ENCODE measurements around the gene ZBTB16. TPM values are rescaled to one million over a fixed set of nuclear protein-coding genes. Genes with fewer than 3 reads are reported as not detected.
A peak's percentile ranks its signal among the peaks of the same experiment; 100 is the strongest.

The ZBTB16 gene
- total and polyA plus RNA-seq, 11 donors: 15.3 to 130 (median 62.8) TPM

DNA sequence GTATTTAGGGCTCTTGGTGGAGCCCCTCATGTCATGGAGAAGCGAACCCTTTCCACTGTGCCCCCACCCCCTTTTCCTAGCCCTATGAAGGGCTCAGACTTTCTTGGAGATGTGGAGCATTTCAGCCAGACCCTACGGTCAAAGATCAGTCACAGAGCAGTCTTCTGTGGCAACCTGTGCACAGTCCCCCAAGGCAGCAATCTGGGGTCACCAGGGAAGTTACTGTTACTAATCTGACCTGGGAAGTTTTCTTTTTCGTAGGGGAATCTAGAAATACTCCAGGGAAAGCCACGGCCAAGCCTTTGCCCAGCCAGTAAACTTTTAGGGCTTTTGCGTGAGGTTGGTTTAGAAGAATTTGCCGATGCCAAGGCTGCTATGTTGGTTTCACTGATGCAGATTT, 50.6 kb downstream of the ZBTB16 start:
- Histone ChIP-seq H3K27me3 (no peaks in the 10 kb centered on the region), H3K4me1 (peaks cover 16 to 98% (median 70%) of the 10 kb centered on the region in 12 donors), H3K9me3 (no peaks in the 10 kb centered on the region), H3K27ac (peak overlapping the region in 11 of 12 donors; percentile 59 to 87 (median 74)), H3K4me3 (no peak overlapping the region), H3K36me3 (peaks cover 0 to 5% (median 0%) of the 10 kb centered on the region in 9 donors)
- TF ChIP-seq, protein P1, sequence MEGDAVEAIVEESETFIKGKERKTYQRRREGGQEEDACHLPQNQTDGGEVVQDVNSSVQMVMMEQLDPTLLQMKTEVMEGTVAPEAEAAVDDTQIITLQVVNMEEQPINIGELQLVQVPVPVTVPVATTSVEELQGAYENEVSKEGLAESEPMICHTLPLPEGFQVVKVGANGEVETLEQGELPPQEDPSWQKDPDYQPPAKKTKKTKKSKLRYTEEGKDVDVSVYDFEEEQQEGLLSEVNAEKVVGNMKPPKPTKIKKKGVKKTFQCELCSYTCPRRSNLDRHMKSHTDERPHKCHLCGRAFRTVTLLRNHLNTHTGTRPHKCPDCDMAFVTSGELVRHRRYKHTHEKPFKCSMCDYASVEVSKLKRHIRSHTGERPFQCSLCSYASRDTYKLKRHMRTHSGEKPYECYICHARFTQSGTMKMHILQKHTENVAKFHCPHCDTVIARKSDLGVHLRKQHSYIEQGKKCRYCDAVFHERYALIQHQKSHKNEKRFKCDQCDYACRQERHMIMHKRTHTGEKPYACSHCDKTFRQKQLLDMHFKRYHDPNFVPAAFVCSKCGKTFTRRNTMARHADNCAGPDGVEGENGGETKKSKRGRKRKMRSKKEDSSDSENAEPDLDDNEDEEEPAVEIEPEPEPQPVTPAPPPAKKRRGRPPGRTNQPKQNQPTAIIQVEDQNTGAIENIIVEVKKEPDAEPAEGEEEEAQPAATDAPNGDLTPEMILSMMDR (IDR thresholded peaks at IDR 0.05): no peak
- TF ChIP-seq POLR2A (IDR thresholded peaks at IDR 0.05): no peak
- DNase-seq (no peak), ATAC-seq (no peak)
- intact Hi-C loops (cut with DNase I): loop anchor here in 5 of 10 donors (2.0 to 10.0 kb wide), 4 partner anchors 37 to 53 kb away; no protein-coding TSS in a partner anchor
- WGBS, 4 donors: 79 to 93% (median 87%) methylated on average over 6 of the region's 6 CpGs

DNA sequence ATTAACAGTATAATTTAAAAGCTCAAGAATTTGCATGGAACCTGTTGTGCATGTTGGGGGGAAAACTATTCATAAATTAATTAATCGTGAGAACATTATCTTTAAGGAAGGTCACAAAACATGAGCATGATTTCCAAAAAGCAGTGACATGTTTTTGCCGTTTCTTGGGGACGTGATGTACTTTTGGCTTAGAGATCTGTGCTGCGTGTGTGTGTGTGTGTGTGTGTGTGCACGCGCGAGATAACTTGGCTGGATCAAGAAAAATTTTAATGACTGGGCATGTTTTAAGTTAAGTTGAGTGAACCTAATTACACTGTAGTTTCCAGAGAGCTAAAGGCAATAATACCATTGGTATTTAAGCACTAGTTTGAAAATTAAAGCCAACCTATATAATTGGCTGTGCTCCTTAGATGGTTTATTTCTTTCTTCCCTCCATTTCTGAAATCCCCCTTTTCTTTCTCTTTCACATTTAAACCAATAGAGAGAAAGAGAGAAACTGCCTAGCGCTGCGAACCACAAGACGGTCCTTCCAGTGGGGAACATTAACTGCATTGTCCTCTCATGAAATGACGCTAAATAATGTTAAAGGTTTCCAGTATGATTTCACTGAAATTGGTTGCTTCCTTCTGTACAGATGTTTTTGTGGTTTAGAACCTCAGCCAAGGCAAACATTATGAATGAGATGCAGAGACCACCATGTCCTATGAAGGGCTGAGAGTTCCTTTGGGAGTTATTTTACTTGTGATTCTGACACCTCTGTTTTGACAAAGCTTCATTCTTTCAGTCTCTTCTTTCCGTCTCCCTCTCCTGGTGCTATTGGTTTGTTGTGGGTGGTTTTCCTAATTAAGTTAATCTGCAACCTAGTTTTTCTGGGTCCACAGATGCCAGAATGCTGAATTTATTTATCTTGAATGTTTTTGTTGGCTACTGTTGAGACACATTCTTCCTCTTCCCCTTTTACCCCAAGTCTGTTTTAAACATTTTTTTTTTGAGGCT, 51.7 kb downstream of the ZBTB16 start:
- ATAC-seq (peak; percentile 30 to 72 (median 38)), DNase-seq (peak in 2 of 5 donors; percentile 59 to 73)
- 14 to 32% (median 16%) methylated on average over 12 of the region's 12 CpGs for WGBS, 4 donors
- H3K27me3 ChIP-seq: no peaks in the 10 kb centered on the region
- peak overlapping the region; percentile 59 to 87 (median 74) for H3K27ac ChIP-seq
- no peaks in the 10 kb centered on the region for H3K9me3 ChIP-seq
- peak overlapping the region in 9 of 12 donors; percentile 7 to 47 (median 36) for H3K4me3 ChIP-seq
- intact Hi-C loops (cut with DNase I): loop anchor here in 5 of 10 donors (2.0 to 10.0 kb wide), 4 partner anchors 36 to 52 kb away; no protein-coding TSS in a partner anchor
- peaks cover 16 to 99% (median 71%) of the 10 kb centered on the region in 12 donors for H3K4me1 ChIP-seq
- TF ChIP-seq POLR2A (IDR thresholded peaks at IDR 0.05): no peak
- TF ChIP-seq, protein P1 (IDR thresholded peaks at IDR 0.05): peak in 1 of 12 donors; percentile 23
- H3K36me3 ChIP-seq: peaks cover 0 to under 1% (median 0%) of the 10 kb centered on the region in 9 donors

DNA sequence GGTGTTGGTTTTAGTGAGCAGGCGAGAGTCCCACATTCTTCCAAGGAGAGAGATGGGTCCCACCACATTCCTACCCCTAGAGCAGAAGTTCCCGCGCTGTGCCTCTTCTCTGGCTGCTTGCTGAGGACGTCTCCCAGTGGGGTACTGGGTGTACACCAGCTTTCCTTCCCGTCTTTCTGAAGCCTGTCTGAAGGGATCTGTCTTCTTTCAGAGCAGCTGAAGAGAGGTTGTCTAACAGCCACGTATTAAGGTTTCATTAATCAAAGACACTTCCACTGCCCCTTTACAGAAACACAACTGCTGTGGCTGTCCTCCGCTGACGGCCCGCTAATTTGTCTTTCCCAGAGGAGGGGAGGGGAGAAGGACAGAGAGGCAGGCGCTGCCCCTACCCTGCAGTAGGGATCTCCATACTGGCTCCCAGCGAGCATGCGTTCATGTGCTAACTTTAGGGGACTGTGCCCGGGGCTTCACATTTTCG, 56.0 kb downstream of the ZBTB16 start:
- Histone ChIP-seq H3K36me3 (peaks cover 0 to 3% (median 0%) of the 10 kb centered on the region in 9 donors), H3K9me3 (no peaks in the 10 kb centered on the region), H3K27ac (peak overlapping the region in 3 of 12 donors; percentile 20 to 37 (median 30)), H3K4me3 (no peak overlapping the region), H3K27me3 (no peaks in the 10 kb centered on the region), H3K4me1 (peaks cover 10 to 98% (median 55%) of the 10 kb centered on the region in 12 donors)
- DNase-seq (no peak), ATAC-seq (peak in 3 of 4 donors; percentile 7 to 49 (median 32))
- WGBS, 4 donors: 47 to 69% (median 61%) methylated on average over 14 of the region's 14 CpGs
- TF ChIP-seq, protein P1 (IDR thresholded peaks at IDR 0.05): no peak
- no peak for TF ChIP-seq POLR2A (IDR thresholded peaks at IDR 0.05)
- intact Hi-C loops (cut with DNase I): loop anchor here in 4 of 10 donors (5.0 to 10.0 kb wide), 2 partner anchors 48 to 51 kb away; no protein-coding TSS in a partner anchor

Measured in heart left ventricle (tissue), 16 donors.